ENCODE results near the gene MMP11.

DNA sequence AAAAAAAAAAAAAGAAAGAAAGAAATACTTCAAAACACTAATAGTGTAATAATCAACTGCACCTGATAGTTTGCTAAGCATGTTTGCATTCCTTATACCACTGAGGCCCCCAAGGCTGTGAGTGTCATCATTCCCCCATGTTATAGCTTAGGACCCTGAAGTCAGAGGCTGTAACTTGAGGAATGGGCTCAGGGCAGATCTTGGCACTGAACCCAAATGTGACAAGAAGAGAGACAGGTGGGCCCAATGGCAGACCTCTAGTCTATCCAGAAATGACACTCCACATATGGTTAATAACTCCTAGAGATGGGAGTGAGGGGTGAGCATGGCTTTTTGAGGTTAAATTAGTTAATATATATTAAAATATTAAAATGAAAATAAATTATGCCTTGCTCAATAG, 35.0 kb upstream of the MMP11 start:
- no peak for TF ChIP-seq CEBPB (IDR thresholded peaks at IDR 0.05; ENCODE audit: borderline replicate concordance, low read depth, low read length)
- TF ChIP-seq GABPA (IDR thresholded peaks at IDR 0.05; ENCODE audit: low read depth, low read length) = no peak
- no peak for TF ChIP-seq GABPA (CRISPR knock-in tag; IDR thresholded peaks at IDR 0.05; ENCODE audit: low read depth)
- TF ChIP-seq, protein P1, sequence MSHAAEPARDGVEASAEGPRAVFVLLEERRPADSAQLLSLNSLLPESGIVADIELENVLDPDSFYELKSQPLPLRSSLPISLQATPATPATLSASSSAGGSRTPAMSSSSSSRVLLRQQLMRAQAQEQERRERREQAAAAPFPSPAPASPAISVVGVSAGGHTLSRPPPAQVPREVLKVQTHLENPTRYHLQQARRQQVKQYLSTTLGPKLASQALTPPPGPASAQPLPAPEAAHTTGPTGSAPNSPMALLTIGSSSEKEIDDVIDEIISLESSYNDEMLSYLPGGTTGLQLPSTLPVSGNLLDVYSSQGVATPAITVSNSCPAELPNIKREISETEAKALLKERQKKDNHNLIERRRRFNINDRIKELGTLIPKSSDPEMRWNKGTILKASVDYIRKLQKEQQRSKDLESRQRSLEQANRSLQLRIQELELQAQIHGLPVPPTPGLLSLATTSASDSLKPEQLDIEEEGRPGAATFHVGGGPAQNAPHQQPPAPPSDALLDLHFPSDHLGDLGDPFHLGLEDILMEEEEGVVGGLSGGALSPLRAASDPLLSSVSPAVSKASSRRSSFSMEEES (CRISPR knock-in tag; IDR thresholded peaks at IDR 0.05) = no peak
- no peak for TF ChIP-seq TBL1XR1 (IDR thresholded peaks at IDR 0.05; ENCODE audit: borderline replicate concordance, low read length, partially characterized antibody)
- no peak for TF ChIP-seq KDM1A (CRISPR knock-in tag; IDR thresholded peaks at IDR 0.05)
- no peak for TF ChIP-seq MAZ (IDR thresholded peaks at IDR 0.05; ENCODE audit: borderline replicate concordance, low read depth, low read length)
- no peak for TF ChIP-seq MAZ (CRISPR knock-in tag; IDR thresholded peaks at IDR 0.05; ENCODE audit: low read depth)
- TF ChIP-seq FOSL1 (CRISPR knock-in tag; IDR thresholded peaks at IDR 0.05; ENCODE audit: borderline replicate concordance) = no peak
- no peak for TF ChIP-seq ZNF24 (IDR thresholded peaks at IDR 0.05)
- no peak for TF ChIP-seq JUNB (CRISPR knock-in tag; IDR thresholded peaks at IDR 0.05; ENCODE audit: borderline replicate concordance)
